ENCODE measurements around the gene PPP2R2C.

The PPP2R2C gene

DNA sequence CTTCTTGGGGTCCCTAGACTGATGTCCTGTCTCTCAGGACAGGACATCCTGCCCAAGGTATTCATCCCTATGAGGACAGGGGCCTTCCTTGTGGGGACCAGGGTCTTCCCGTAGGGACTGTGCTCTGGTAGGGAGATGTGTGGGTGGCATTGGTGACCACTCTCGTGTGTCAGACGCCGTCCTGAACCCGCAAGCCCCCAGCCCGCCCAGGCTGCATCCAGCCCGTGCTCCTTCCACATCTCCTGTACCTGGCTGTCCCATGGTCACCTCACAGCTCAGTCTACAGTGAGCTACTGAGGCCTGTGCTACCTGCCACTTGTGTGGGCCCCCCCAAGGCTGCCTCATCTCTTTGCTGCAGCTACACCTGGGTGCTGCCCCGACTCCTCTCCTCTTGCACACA, 178.8 kb downstream of the PPP2R2C start:
- Histone ChIP-seq H3K4me1 (ENCODE audit: insufficient read depth, low read length) (no peaks in the 10 kb centered on the region), H3K9ac (ENCODE audit: low read depth, low read length) (no peak overlapping the region; the same call in 1 of the 2 replicates), H3K27ac (ENCODE audit: low read length) (no peak overlapping the region), H3K4me3 (ENCODE audit: low read length) (no peak overlapping the region), H3K9me3 (ENCODE audit: insufficient read depth, low read depth, low read length) (no peaks in the 10 kb centered on the region), H3K36me3 (ENCODE audit: insufficient read depth, low read depth, low read length) (peaks cover 27% of the 10 kb centered on the region), H3K27me3 (ENCODE audit: insufficient read depth, low read length) (no peaks in the 10 kb centered on the region)

DNA sequence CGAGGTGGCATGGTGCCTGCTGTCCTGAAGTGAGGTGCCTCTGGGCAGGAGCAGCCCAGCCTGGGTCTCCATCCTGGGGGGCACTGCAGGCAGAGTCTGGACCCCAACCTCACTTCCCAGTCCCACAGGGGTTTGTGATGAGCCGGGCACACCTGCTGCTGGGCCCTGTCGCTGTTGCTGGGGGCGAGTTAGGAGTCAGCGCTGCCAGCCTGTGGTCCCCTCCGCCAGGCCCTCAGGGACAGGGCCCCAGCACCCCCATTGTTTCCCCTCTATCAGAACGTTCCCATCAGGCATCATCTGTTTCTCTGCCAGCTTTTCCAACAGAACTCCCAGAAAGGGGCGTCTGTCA, 179.3 kb downstream of the PPP2R2C start:
- Histone ChIP-seq H3K9ac (ENCODE audit: low read depth, low read length) (no peak overlapping the region), H3K27me3 (ENCODE audit: insufficient read depth, low read length) (no peaks in the 10 kb centered on the region), H3K4me1 (ENCODE audit: insufficient read depth, low read length) (no peaks in the 10 kb centered on the region), H3K27ac (ENCODE audit: low read length) (no peak overlapping the region), H3K4me3 (ENCODE audit: low read length) (no peak overlapping the region), H3K9me3 (ENCODE audit: insufficient read depth, low read depth, low read length) (no peaks in the 10 kb centered on the region), H3K36me3 (ENCODE audit: insufficient read depth, low read depth, low read length) (peaks cover 31% of the 10 kb centered on the region)

- Histone ChIP-seq H3K27ac (ENCODE audit: low read length) (no peak overlapping the region), H3K4me1 (ENCODE audit: insufficient read depth, low read length) (no peaks in the 10 kb centered on the region), H3K4me3 (ENCODE audit: low read length) (no peak overlapping the region), H3K9ac (ENCODE audit: low read depth, low read length) (no peak overlapping the region), H3K36me3 (ENCODE audit: insufficient read depth, low read depth, low read length) (peaks cover 33% of the 10 kb centered on the region), H3K27me3 (ENCODE audit: insufficient read depth, low read length) (no peaks in the 10 kb centered on the region), H3K9me3 (ENCODE audit: insufficient read depth, low read depth, low read length) (no peaks in the 10 kb centered on the region)
Measured at GRCh38 chr4:6292376-6293096, 179.9 kb downstream of the PPP2R2C start.

- no peaks in the 10 kb centered on the region for H3K27me3 ChIP-seq (ENCODE audit: insufficient read depth, low read length)
- no peak overlapping the region for H3K9ac ChIP-seq (ENCODE audit: low read depth, low read length)
- H3K4me3 ChIP-seq (ENCODE audit: low read length): no peak overlapping the region
- H3K9me3 ChIP-seq (ENCODE audit: insufficient read depth, low read depth, low read length): no peaks in the 10 kb centered on the region
- peaks cover 31% of the 10 kb centered on the region for H3K36me3 ChIP-seq (ENCODE audit: insufficient read depth, low read depth, low read length)
- H3K4me1 ChIP-seq (ENCODE audit: insufficient read depth, low read length): no peaks in the 10 kb centered on the region
- no peak overlapping the region for H3K27ac ChIP-seq (ENCODE audit: low read length)
Measured at GRCh38 chr4:6291784-6292297, 180.6 kb downstream of the PPP2R2C start.

GRCh38 chr4:6290769-6291547, 181.5 kb downstream of the PPP2R2C start:
- no peak overlapping the region for H3K27ac ChIP-seq (ENCODE audit: low read length)
- no peak overlapping the region for H3K9ac ChIP-seq (ENCODE audit: low read depth, low read length)
- no peaks in the 10 kb centered on the region for H3K27me3 ChIP-seq (ENCODE audit: insufficient read depth, low read length)
- no peaks in the 10 kb centered on the region for H3K4me1 ChIP-seq (ENCODE audit: insufficient read depth, low read length)
- H3K36me3 ChIP-seq (ENCODE audit: insufficient read depth, low read depth, low read length): peaks cover 23% of the 10 kb centered on the region
- no peak overlapping the region for H3K4me3 ChIP-seq (ENCODE audit: low read length)
- H3K9me3 ChIP-seq (ENCODE audit: insufficient read depth, low read depth, low read length): no peaks in the 10 kb centered on the region

- no peak overlapping the region for H3K27ac ChIP-seq (ENCODE audit: low read length)
- no peak overlapping the region for H3K9ac ChIP-seq (ENCODE audit: low read depth, low read length)
- no peaks in the 10 kb centered on the region for H3K27me3 ChIP-seq (ENCODE audit: insufficient read depth, low read length)
- H3K4me1 ChIP-seq (ENCODE audit: insufficient read depth, low read length): no peaks in the 10 kb centered on the region
- H3K4me3 ChIP-seq (ENCODE audit: low read length): no peak overlapping the region
- no peaks in the 10 kb centered on the region for H3K9me3 ChIP-seq (ENCODE audit: insufficient read depth, low read depth, low read length)
- H3K36me3 ChIP-seq (ENCODE audit: insufficient read depth, low read depth, low read length): peaks cover 20% of the 10 kb centered on the region
Measured at GRCh38 chr4:6290256-6290655, 182.2 kb downstream of the PPP2R2C start.

- Histone ChIP-seq H3K9ac (ENCODE audit: low read depth, low read length) (no peak overlapping the region), H3K27ac (ENCODE audit: low read length) (no peak overlapping the region), H3K36me3 (ENCODE audit: insufficient read depth, low read depth, low read length) (peaks cover 20% of the 10 kb centered on the region), H3K4me1 (ENCODE audit: insufficient read depth, low read length) (no peaks in the 10 kb centered on the region), H3K9me3 (ENCODE audit: insufficient read depth, low read depth, low read length) (no peaks in the 10 kb centered on the region), H3K27me3 (ENCODE audit: insufficient read depth, low read length) (no peaks in the 10 kb centered on the region), H3K4me3 (ENCODE audit: low read length) (no peak overlapping the region)
Measured at GRCh38 chr4:6288871-6289270, 183.5 kb downstream of the PPP2R2C start.

- peaks cover 20% of the 10 kb centered on the region for H3K36me3 ChIP-seq (ENCODE audit: insufficient read depth, low read depth, low read length)
- no peak overlapping the region for H3K9ac ChIP-seq (ENCODE audit: low read depth, low read length)
- no peaks in the 10 kb centered on the region for H3K27me3 ChIP-seq (ENCODE audit: insufficient read depth, low read length)
- no peaks in the 10 kb centered on the region for H3K4me1 ChIP-seq (ENCODE audit: insufficient read depth, low read length)
- H3K4me3 ChIP-seq (ENCODE audit: low read length): no peak overlapping the region
- no peaks in the 10 kb centered on the region for H3K9me3 ChIP-seq (ENCODE audit: insufficient read depth, low read depth, low read length)
- no peak overlapping the region for H3K27ac ChIP-seq (ENCODE audit: low read length)
Measured at GRCh38 chr4:6288342-6288741, 184.1 kb downstream of the PPP2R2C start.

DNA sequence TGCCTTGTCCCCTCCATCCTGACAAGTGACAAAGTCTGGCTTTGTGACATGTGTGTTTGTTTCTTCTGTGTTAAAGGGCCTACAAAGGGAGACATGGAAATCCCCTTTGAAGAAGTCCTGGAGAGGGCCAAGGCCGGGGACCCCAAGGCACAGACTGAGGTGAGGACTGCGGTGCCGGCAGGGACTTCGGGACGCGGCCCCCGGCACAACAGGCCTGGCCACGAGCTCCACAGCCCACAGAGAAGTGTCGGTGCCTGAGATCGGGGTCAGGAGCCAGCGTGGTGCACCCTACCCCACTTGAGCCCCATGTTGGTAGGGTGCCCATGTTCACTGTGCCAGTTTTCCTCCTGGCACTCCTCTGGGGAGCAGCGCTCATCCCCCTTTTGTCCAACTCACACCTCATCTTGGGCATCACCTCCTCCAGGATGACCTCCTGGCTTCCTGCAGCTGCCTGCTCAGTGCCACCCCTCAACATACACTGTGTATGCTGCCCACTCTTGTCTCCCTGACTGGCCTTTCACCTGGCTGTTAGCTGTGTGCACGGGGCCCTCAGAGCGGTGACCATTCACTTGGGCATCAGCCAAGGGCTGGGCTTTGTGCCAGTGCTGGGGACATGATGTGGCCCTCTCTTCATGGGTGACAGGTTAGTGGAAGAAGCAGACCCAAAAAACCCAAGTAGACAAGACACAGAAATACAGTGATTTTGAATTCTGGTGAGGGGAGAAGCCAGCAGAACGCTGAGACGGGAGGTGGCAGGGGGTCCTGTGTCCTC, 185.2 kb downstream of the PPP2R2C start:
- no peak overlapping the region for H3K4me3 ChIP-seq (ENCODE audit: low read length)
- H3K9ac ChIP-seq (ENCODE audit: low read depth, low read length): no peak overlapping the region
- H3K27me3 ChIP-seq (ENCODE audit: insufficient read depth, low read length): no peaks in the 10 kb centered on the region
- peaks cover 20% of the 10 kb centered on the region for H3K36me3 ChIP-seq (ENCODE audit: insufficient read depth, low read depth, low read length)
- no peaks in the 10 kb centered on the region for H3K4me1 ChIP-seq (ENCODE audit: insufficient read depth, low read length)
- no peaks in the 10 kb centered on the region for H3K9me3 ChIP-seq (ENCODE audit: insufficient read depth, low read depth, low read length)
- no peak overlapping the region for H3K27ac ChIP-seq (ENCODE audit: low read length)

- H3K9me3 ChIP-seq (ENCODE audit: insufficient read depth, low read depth, low read length): no peaks in the 10 kb centered on the region
- H3K27ac ChIP-seq (ENCODE audit: low read length): no peak overlapping the region
- peaks cover 16% of the 10 kb centered on the region for H3K36me3 ChIP-seq (ENCODE audit: insufficient read depth, low read depth, low read length)
- no peak overlapping the region for H3K4me3 ChIP-seq (ENCODE audit: low read length)
- no peak overlapping the region for H3K9ac ChIP-seq (ENCODE audit: low read depth, low read length)
- H3K27me3 ChIP-seq (ENCODE audit: insufficient read depth, low read length): no peaks in the 10 kb centered on the region
- H3K4me1 ChIP-seq (ENCODE audit: insufficient read depth, low read length): no peaks in the 10 kb centered on the region
Measured at GRCh38 chr4:6283282-6283681, 189.1 kb downstream of the PPP2R2C start.

- Histone ChIP-seq H3K27ac (ENCODE audit: low read length) (no peak overlapping the region), H3K9ac (ENCODE audit: low read depth, low read length) (no peak overlapping the region), H3K4me1 (ENCODE audit: insufficient read depth, low read length) (no peaks in the 10 kb centered on the region), H3K27me3 (ENCODE audit: insufficient read depth, low read length) (no peaks in the 10 kb centered on the region), H3K9me3 (ENCODE audit: insufficient read depth, low read depth, low read length) (no peaks in the 10 kb centered on the region), H3K36me3 (ENCODE audit: insufficient read depth, low read depth, low read length) (peaks cover 17% of the 10 kb centered on the region; the same call in 1 of the 2 replicates), H3K4me3 (ENCODE audit: low read length) (no peak overlapping the region)
Measured at GRCh38 chr4:6282314-6282771, 190.1 kb downstream of the PPP2R2C start.

All from iPS-20b (cell line).